ENCODE results near the gene PXN.
"Not testable (repeated sequence)": the region's sequence is repeated elsewhere in the genome, so short reads cannot be mapped to it uniquely, and the experiment has no call there.

The PXN gene

GRCh38 chr12:120242275-120242799 is 23.2 kb downstream of the PXN start:
- DNase-seq (ENCODE audit: low read depth in 2 of 2), result no peak

GRCh38 chr12:120241561-120242274 is 23.8 kb downstream of the PXN start:
- no peak for DNase-seq (ENCODE audit: low read depth in 2 of 2)

GRCh38 chr12:120240495-120240833 is 25.1 kb downstream of the PXN start:
- no peak for DNase-seq (ENCODE audit: low read depth in 2 of 2)

GRCh38 chr12:120239776-120240494 is 25.6 kb downstream of the PXN start:
- DNase-seq (ENCODE audit: low read depth in 2 of 2), result no peak

GRCh38 chr12:120238839-120239445 is 26.6 kb downstream of the PXN start:
- no peak for DNase-seq (ENCODE audit: low read depth in 2 of 2)

- DNase-seq (ENCODE audit: low read depth in 2 of 2), result no peak
Observed at GRCh38 chr12:120238217-120238616, 27.3 kb downstream of the PXN start.

- DNase-seq (ENCODE audit: low read depth in 2 of 2), result no peak
Observed at GRCh38 chr12:120237360-120238171, 28.0 kb downstream of the PXN start.

GRCh38 chr12:120236809-120237208 is 28.7 kb downstream of the PXN start:
- not testable (repeated sequence) for DNase-seq (ENCODE audit: low read depth in 2 of 2)

GRCh38 chr12:120235369-120236323 is 29.9 kb downstream of the PXN start:
- DNase-seq (ENCODE audit: low read depth in 2 of 2), result no peak

GRCh38 chr12:120234643-120235368 is 30.7 kb downstream of the PXN start:
- DNase-seq (ENCODE audit: low read depth in 2 of 2), result no peak

- peak; percentile 68 to 77 for DNase-seq (ENCODE audit: low read depth in 2 of 2)
Observed at GRCh38 chr12:120231316-120232011, 34.1 kb downstream of the PXN start.

GRCh38 chr12:120230974-120231315 is 34.6 kb downstream of the PXN start:
- DNase-seq (ENCODE audit: low read depth in 2 of 2), result no peak

GRCh38 chr12:120230326-120230973 is 35.1 kb downstream of the PXN start:
- DNase-seq (ENCODE audit: low read depth in 2 of 2), result no peak

GRCh38 chr12:120229487-120230325 is 35.8 kb downstream of the PXN start:
- no peak for DNase-seq (ENCODE audit: low read depth in 2 of 2)

- DNase-seq (ENCODE audit: low read depth in 2 of 2), result no peak
Observed at GRCh38 chr12:120229071-120229486, 36.5 kb downstream of the PXN start.

GRCh38 chr12:120228291-120229070 is 37.0 kb downstream of the PXN start:
- peak; percentile 83 to 86 for DNase-seq (ENCODE audit: low read depth in 2 of 2)

- no peak for DNase-seq (ENCODE audit: low read depth in 2 of 2)
Observed at GRCh38 chr12:120228041-120228290, 37.6 kb downstream of the PXN start.
